ENCODE data around the gene TSR3. TPM values are rescaled to one million over a fixed set of nuclear protein-coding genes. Genes with fewer than 3 reads are reported as not detected.

Gene TSR3
- total RNA-seq, 1 experiment from 2014 or later: 52.7 TPM

DNA sequence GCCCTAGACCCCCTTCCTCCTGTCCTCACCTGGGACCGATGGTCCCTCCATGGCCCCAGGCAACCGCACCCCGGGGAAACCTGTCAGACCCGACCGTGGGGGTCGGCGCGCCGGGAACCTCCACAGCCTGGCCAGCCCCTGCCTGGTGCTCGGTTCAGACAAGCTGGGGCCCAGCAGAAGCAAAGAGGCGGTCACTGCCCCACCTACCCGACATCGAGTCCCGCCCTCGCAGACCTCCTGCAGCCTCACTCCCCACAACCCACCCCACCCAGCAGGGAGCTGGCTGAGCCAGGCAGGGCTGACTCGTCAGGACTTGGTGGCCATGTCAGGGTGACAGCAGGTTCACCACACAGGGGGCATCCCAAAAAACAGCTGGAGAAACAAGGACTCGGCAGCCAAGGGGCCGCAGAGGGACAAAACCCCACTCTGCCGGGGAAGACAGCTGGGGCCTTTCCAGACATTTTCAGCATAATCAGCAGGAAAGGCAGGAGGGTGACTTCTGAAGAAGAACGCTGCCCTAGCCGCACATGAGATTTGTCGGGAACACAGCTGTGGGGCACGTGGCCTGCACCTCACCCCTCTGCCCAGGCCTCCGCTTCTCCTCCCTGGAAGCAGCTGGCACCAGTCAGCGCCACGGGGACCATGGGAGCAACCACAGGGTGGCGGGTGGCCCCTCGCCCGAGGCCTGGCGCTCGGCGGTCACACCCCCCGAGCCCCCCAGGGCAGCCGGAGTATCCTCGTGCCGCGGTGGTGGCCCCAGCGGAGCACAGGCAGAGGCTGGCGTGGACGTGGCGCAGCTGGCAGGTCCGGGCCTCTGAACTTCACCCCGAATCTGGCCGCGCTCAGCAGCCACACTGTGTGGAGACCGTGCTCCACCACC, 23.0 kb upstream of the TSR3 start:
- RAD21 ChIA-PET (ENCODE audit: low non-redundant PET in 1 of 2, low total read pairs in 2 of 2, uncharacterized antibody in 2 of 2, unreplicated experiment in 2 of 2): no interaction called here

More for the DNA sequence above, 23.0 kb upstream of the TSR3 start:
- Histone ChIP-seq H3K9me2 (ENCODE audit: insufficient read depth) (no peaks in the 10 kb centered on the region), H3K27me3 (ENCODE audit: insufficient read depth, low read length) (no peaks in the 10 kb centered on the region), H3K79me2 (ENCODE audit: insufficient read depth, low read length) (peaks cover 34% of the 10 kb centered on the region), H3K9ac (ENCODE audit: low read length) (no peak overlapping the region), H4K20me1 (ENCODE audit: insufficient read depth) (no peaks in the 10 kb centered on the region), H3K4me1 (ENCODE audit: control insufficient read depth in 1 of 2, insufficient read depth in 2 of 2, low read length in 2 of 2) (peaks cover 6 to 12% of the 10 kb centered on the region in 2 experiments; a peak in 2 of 4 replicates), H2AFZ (ENCODE audit: low read depth, low read length, poor library complexity, severe bottlenecking) (no peak overlapping the region), H3K36me3 (ENCODE audit: control insufficient read depth in 1 of 2, insufficient read depth in 2 of 2, low read length in 2 of 2) (peaks cover 0 to 13% of the 10 kb centered on the region in 2 experiments; a peak in 1 of 4 replicates), H3K27ac (ENCODE audit: low read depth, low read length) (no peak overlapping the region; the same call in 1 of the 2 replicates), H3K4me2 (ENCODE audit: low read length) (no peak overlapping the region), H3K9me3 (ENCODE audit: control insufficient read depth in 1 of 2, insufficient read depth in 1 of 2, low read depth in 1 of 2, low read length in 2 of 2) (no peaks in the 10 kb centered on the region), H3K4me3 (replicated peaks in 1 of 2; ENCODE audit: low read depth in 1 of 2, low read length in 2 of 2) (no peak overlapping the region)
- DNase-seq (ENCODE audit: low read depth, low spot score): no peak
- POLR2A ChIA-PET: interaction anchor here (0.5 to 0.6 kb wide), 2 partner anchors 32 to 46 kb away, joined by 4 read pairs; partner anchors contain the start of gene UQCC4
- BruUV-seq (replicated peaks): no TSS peak
- CTCF ChIA-PET: no interaction called here
- intact Hi-C loops (cut with micrococcal nuclease): no loop called here
- TF ChIP-seq, protein P1, sequence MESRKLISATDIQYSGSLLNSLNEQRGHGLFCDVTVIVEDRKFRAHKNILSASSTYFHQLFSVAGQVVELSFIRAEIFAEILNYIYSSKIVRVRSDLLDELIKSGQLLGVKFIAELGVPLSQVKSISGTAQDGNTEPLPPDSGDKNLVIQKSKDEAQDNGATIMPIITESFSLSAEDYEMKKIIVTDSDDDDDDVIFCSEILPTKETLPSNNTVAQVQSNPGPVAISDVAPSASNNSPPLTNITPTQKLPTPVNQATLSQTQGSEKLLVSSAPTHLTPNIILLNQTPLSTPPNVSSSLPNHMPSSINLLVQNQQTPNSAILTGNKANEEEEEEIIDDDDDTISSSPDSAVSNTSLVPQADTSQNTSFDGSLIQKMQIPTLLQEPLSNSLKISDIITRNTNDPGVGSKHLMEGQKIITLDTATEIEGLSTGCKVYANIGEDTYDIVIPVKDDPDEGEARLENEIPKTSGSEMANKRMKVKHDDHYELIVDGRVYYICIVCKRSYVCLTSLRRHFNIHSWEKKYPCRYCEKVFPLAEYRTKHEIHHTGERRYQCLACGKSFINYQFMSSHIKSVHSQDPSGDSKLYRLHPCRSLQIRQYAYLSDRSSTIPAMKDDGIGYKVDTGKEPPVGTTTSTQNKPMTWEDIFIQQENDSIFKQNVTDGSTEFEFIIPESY (IDR thresholded peaks at IDR 0.05; ENCODE audit: extremely low read depth, insufficient replicate concordance, low read length): no peak
- no peak for TF ChIP-seq FOSL1 (IDR thresholded peaks at IDR 0.05; ENCODE audit: low read depth)
- no peak for TF ChIP-seq POLR2AphosphoS5 (IDR thresholded peaks at IDR 0.05; ENCODE audit: low read depth, low read length)
- no peak for TF ChIP-seq EZH2phosphoT487 (IDR thresholded peaks at IDR 0.05; ENCODE audit: borderline replicate concordance)
- TF ChIP-seq ZFX (IDR thresholded peaks at IDR 0.05): no peak
- TF ChIP-seq ZNF274 (IDR thresholded peaks at IDR 0.05; ENCODE audit: low read depth, low read length): no peak
- no peak for ATAC-seq
